Activated T-cell treated with anti-CD3 and anti-CD28 coated beads for 48 hours (primary cell): Measurements from ENCODE around the gene VAT1L.
A peak's percentile ranks its signal among the peaks of the same experiment; 100 is the strongest.
"Not testable (repeated sequence)": the region's sequence is repeated elsewhere in the genome, so short reads cannot be mapped to it uniquely, and the experiment has no call there.

Experiments used
- DNase-seq: peaks from one replicate; pipeline ENCODE4 v3.0.0-alpha.2; 2020; ENCODE audit warnings: low read depth

VAT1L gene

DNA sequence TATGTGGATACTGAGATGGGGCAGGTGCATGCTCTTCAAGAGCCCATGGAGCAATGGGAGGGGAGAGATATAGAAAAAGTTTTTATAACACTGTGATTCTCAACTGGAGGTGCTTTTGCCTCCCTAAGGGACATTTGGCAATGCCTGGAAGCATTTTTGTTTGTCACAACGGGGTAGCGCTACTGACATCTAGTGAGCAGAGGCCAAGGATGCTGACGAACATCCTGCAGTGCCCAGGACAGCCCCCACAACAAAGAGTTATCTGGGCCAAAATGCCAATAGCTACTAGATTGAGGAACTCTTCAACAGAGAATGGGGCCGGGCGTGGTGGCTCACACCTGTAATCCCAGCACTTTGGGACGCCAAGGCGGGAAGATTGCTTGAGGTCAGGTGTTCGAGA, 166.8 kb downstream of the VAT1L start:
- no peak for DNase-seq

DNA sequence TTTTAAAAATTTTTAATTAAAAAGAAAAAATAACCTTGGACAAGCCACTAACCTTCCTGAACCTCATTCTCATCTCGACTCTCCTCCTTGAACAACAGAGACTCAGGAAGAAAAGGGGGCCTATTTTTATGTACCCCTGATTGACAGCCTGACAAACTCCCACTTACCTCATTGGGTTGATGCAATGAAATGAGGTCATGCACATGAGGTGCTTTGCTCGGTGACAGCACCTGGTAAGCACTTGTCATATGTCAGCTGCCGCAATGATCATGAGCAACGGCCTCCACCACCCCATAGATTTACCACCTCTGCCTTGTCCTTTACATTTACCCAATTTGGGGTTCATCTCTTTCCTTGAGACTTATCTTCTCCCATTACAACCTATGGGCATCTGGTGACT, 167.9 kb downstream of the VAT1L start:
- no peak for DNase-seq

DNA sequence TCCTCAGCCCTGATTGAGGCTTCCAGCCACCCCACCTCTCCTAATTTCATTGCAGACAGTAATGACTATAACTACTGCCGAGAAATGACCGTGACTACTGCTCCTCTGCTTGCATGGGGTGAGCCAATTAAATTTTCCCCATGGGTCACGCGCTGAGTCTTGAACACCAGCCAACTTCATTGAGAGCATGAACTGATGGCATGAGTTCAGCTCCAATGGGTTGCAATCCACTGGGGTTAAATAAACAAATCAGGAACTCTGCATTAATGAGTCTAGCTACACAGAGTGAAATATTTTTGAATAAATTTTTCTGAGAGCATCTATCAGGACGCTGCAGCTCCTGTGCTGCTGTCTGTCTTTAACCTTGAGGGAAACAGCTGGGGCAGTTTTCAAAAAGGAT, 172.4 kb downstream of the VAT1L start:
- no peak for DNase-seq

DNA sequence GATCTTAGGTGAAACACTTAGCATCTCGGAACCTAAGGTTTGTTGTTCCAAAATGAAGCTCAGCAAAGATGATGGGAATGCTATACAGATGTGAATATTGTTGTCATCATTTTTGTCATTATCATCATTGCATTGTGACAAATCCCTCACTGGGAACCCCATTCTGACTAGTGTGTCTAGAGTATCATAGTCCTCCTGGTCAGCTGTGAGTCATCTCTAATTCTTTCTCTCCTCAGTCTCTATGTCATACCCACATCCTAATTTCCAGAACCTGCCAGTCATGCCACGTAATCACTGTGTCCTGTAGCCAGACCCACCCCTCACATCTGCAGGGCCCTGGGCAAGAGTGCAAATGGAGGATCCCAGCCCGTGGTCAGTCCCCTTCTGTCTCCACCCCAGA, 173.4 kb downstream of the VAT1L start:
- DNase-seq = no peak

DNA sequence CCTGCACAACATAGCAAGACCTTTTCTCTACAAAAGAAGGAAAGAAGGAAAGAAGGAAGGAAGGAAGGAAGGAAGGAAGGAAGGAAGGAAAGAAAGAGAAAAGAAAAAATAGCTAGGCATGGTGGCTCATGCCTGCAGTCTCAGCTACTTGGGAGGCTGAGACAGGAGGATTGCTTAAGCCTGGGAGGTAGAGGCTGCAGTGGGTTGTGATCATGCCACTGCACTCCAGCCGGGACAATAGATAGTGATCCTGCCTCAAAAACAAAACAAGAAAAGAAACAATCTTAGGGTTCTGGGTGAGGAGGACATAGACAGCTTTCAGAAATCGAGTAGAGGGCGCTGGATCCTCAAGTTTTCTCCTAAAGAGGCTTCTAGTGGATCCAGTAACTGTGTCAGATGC, 174.3 kb downstream of the VAT1L start:
- no peak for DNase-seq

DNA sequence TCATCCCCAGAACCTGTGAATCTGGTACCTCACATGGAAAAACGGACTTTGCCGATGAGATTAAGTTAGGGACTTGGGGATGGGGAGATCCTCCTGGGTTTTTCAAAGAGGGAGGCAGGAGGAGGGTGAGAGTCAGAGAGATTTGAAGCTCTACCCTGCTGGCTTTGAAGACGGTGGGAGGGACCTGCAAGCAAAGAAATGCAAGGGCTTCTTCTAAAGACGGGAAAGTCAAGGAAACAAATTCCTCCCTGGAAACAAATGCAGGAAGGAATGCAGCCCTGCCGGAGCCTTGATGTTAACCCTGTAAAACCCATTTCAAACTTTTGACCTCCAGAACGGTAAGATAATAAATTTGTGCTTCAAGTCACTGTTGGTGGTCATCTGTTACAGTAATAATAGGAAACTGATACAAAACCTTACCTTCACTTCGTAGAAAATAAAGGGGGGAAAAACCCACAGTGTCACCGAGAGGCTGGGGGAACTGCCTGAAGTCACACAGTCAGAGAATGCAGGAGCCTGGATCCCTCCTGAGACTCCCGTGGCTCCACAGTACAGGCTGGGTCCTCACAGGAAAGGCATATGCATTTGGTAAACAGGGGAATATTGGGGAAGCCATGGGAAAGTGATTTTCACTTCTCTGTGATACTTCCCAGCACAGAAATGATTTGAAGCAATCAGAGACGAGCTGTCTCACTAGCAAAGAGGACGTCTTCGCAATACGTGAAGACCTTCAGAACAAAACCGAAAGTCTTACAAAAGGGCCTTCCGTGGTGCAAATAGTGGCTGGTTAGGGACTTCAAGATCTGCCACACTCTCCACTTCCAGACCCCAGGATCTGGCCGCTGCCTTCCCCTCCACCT, 175.1 kb downstream of the VAT1L start:
- no peak for DNase-seq

DNA sequence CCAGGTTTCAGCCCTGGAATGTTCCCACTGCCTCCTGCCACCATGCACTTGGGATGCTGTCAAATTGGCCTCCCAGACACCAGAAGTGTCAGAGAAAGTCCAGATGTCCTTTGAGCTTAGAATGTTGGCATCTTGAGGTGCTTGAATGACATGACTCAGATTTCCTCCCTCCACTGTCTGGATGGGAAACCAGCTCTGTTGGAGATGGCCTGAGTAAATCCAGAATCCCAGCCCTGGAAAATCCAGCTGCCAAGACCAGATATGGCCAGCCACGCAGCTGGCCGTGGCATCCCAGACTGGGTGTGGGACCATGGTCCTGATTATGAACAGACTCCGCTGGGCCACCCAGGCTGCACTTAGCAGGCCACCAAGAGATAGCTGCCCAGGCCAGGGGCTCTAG, 177.0 kb downstream of the VAT1L start:
- no peak for DNase-seq

DNA sequence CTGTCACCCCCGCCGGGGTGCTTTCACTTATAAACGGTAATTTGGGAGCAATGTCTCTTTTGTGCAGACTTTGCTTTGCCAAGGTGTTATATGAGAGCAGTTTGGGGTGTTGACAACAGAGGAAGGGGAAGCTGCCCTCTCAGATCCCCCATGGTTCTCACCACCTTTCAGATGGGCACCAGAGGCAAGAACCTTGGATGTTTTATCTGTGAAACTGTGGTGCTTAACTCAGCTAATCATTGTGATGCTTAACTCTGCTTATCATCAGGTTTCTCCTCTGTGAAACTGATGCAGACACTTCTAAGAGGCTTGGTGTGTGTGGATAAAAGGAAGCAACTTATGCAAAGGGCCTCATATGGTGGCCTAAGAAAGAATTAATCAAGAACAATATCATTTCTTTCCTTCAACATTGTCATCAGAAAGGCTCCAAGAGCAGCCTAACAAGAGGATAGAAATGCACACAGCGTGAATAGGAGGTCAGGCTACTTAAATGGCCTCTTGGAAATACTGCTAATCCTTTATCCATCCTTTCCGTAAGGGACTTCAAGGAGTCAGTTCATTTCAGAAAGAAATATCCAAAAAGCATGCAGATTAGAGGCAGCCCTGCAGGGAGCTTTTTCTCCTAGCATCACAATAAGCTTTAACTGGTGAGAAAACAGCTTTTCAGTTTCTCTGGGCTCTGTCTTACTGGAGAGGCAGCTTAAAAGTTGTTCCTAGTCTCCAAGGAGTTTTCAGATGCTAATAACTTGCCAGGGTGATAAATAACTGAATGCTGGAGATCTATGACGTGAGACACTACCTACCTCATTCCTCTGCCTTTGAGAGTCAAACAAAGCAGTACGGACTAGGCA, 178.9 kb downstream of the VAT1L start:
- no peak for DNase-seq

DNA sequence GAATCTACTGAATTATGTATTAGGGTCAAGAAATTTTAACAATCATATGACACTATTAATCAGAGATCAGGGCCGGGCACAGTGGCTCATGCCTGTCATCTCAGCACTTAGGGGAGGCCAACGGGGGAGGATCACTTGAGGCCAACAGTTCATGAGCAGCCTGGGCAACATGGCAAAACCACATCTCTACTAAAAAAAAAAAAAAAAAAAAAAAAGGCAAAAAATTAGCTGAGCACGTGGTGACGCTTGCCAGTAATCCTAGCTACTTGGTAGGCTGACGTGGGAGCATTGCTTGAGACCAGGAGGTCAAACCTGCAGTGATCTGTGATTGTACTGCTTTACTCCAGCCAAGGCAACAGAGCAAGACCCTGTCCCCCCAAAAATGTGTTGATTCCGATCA, 181.5 kb downstream of the VAT1L start:
- no peak for DNase-seq

DNA sequence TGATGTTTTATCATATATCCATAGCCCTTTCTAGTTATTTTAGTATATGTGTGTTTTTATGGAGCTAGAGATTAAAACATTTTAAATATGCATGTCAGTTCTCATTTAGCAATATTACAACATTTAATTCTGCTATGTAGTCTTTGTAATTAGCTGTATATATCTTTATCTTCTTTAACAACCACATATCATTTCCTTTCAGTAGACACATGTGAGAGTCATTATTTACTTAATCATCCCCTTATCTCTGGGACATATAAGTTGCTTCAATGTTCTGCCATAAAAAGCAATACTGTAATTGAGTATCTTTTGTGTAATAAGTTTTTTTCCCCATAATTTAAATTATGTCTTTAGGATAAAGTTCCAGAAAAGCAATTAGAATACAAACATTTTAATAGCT, 182.0 kb downstream of the VAT1L start:
- no peak for DNase-seq

DNA sequence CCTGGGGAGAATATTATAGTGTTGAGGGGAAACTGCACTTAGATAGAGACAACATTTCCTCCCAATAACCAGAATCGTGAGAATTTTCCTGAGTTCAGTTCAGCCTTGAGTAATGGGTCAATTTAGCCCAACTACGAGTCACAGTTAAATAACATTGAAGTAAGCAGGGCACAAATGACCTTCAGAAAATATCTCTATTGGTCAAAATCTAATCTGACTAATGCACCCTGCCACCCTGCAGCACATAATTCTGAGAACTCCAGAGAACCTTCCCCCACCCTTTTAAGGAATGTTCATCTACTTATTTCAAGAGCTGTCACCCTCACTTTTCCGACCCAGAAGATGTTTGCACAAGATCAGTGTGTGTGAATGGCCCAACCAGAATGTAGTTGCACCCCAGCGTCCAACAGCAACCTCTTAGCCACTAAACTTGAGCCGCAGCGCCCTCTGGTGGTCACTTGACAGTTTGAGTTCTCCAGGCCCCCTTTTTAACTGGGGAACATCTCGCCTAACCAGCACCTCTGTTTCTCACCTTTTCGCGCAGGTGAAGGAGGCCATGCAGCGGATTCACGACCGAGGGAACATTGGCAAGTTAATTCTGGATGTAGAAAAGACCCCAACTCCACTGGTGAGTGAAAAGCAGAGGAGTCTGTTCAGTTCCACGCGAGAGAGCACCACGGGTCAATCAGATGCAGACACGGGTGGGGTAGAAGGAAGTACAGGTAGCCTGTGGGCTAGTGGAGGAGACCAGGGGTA, 183.1 kb downstream of the VAT1L start:
- peak; percentile 49 for DNase-seq

DNA sequence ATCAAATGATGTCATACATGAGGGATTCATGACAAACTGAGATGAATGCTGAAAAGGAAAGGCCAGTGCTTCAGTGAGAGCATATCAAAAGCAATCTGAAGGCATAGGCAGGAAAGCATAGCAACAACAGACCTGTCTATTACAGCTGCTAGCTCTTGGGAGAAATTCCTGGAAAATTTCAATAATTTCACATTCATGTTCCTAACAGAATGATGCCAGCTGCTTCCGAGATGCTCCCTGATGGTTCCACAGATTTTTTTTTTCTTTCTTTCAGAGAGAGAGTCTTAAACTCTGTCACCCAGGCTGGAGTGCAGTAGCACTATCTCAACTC, 183.7 kb downstream of the VAT1L start:
- DNase-seq = no peak

DNA sequence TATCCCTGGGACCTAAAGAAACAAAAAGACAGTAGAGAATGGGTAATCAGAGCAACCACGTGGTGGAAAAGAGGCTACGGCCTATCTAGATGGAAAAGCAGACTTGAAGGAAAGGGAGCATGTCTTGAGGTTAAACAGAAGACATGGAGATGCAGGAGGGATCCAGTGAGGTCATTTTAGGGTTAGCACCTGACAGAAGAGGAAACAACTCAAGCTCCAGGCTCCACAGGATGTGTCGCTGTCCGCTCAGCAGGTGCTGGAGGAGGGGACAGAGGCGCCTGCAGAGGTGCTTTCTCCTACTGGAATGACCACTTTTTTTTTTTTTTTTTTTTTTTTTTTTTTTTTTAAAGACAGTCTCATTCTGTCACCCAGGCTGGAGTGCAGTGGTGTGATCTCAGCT, 186.5 kb downstream of the VAT1L start:
- DNase-seq = no peak

DNA sequence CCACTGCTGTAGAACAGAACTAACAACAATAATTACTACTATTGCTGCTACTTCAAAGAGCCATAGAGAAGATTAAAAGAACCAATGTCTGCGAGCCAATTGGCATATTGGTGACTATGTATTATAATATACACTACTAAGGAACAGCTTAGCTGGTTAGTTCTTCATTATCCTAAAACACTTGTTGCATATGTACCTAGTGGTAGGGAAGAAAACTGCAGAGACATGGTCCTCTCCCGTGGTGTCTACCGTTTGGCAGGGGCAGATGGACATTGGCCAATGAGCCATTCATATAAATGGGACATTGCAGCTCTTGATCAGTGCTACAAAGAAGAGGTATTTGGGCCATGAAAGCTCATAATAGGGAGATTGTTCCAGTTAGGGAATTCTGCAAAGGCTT, 187.6 kb downstream of the VAT1L start:
- DNase-seq = no peak

DNA sequence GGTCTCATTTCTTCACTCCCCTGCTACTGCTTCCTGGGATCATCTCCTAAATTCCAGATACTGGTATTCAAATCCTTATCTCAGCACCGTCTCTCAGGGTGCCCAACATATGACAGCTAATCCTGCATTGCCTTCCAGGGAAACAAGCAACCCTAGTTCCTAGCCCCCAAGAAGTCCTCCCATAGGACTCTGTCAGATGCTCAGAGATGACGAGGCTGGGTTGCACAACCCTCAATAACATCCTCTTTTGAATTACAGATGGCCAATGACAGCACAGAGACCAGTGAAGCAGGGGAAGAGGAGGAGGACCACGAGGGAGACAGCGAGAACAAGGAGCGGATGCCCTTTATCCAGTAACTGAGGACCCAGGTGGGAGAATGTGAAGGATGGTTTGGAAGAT, 189.0 kb downstream of the VAT1L start:
- no peak for DNase-seq

DNA sequence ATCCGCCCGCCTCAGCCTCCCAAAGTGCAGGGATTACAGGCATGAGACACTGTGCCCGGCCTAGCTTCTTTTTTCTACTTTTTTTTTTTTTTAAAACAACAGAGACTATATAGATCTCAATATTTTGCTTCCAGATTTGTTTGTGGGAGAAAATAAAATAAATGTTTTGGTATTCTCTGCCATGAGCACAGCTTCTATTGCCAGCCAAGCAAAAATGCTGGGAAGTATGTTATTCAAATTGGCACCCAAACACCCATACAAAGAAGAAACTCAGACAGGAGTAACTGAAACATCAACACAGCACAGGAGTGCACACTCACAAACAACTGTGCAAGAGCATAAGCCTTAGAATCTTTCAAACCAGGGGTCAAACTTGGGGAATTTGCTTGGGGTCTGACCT, 196.7 kb downstream of the VAT1L start:
- no peak for DNase-seq

DNA sequence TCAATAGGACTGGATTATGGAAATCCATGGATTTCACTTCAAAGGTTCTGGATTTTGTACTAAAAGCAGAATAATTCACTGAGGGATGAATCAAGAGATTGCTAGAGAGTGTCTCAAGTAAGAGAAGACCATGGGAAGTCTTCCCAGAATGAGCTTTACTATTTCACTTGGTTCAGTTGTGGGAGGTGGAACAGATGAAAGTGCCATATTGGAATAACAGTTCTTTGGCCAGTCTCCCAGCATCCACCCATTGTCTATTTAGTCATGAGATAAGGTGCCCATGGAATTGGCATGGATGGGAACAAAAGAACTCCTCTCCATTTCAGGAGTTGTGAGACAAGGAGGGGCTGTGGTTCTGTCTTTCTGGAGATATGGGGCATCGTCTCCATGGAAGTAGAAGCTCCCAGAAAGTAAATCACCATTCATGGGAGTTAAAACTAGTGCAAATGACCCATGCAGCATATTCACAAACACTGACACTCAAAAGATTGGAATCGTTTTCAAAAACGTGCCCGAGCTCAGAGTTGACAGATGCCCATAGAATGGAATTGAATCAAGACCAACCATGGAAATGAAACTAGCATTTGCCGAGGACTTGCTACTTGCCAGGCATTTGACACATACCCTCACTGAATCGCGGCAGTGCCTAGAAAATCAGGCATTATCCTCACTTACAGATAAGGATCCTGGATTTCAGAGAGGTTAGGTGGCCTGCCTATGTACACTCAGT, 197.8 kb downstream of the VAT1L start:
- DNase-seq = no peak

DNA sequence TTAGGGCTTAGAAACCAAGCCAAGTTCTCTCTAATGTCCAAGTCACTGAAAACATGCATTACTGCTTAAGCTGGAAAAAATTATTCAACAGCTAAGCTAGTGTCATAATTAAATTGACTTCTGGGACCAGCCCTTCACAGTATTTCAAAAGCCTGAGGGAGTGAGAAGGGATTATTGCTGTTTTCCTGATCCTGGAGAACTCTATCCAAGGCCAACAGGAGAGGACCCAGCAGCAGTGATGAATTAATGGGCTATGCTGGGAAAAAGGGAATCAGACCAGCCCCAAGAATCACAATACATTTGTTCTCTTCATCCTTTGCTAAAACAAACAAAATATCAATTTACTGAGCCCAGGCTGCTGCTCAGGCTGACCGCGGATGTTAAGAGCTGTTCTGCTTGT, 199.4 kb downstream of the VAT1L start:
- no peak for DNase-seq

DNA sequence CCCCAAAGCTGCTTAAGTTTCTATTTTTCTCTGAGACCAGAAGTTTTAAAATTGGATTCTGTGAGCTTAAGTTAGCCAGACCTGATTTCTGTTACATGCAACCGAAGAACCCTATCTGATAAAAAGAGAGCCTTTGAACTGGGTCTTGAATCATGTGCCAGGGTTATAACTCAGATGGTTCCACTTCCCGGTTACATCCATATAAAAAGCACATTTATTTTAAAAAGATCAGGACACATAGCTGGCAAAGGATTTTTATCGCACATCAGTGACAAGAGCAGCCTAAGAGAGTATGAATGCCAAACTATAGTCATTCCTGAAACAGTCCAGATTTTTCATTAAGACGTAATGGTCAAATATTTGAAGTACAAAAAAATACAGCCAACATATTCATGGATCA, 201.5 kb downstream of the VAT1L start:
- DNase-seq = no peak

DNA sequence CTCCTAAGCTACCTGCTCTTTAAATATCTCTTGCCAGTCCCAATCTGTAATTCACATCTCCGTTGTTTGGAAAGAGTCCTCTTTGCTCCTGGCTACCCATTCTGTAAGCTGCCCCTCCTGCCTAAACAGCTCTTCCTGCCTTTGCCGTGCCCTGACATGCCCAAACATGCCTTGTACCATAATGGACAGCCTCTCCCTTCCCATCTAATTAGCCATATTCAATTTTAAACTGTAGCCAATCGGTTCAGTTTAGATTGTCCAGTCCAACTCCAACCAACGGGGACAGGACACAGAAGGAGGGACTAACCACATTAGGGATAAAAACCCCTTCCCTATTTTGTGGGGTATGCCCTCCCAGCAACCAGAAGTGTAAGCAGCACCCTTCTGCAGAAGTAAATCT, 203.3 kb downstream of the VAT1L start:
- no peak for DNase-seq

DNA sequence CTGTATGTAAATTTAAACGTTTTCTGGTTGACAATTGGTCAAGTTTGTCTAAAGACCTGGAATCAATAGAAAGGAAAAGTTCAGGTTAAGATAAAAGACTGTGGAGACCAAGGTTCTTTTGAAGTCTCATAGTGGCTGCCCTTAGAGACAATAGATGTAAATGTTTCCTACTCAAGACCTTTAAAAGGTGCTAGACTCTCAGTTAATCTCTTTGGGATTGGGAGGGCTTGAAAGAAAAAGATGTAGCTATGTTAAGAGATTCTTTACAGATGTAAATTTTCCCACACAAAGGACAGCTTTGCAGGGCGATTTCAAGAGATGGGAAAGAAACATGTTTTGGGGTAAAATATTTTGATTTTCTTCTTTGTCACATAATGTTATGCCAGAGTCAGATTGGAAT, 204.0 kb downstream of the VAT1L start:
- not testable (repeated sequence) for DNase-seq
